Iris pigment epithelial cell (primary cell): ENCODE data around the gene RASA4.
"Not testable (repeated sequence)": the region's sequence is repeated elsewhere in the genome, so short reads cannot be mapped to it uniquely, and the experiment has no call there.

Source experiments
- DNase-seq: peaks from one replicate; pipeline ENCODE4 v3.0.0-alpha.2; 2011; ENCODE audit warnings: low read depth

RASA4 gene

GRCh38 chr7:102604431-102605145 is 12.0 kb downstream of the RASA4 start:
- not testable (repeated sequence) for DNase-seq

GRCh38 chr7:102602317-102602716 is 14.2 kb downstream of the RASA4 start:
- not testable (repeated sequence) for DNase-seq

- DNase-seq = not testable (repeated sequence)
Observed at GRCh38 chr7:102599699-102600098, 16.9 kb downstream of the RASA4 start.

GRCh38 chr7:102596036-102596435 is 20.5 kb downstream of the RASA4 start:
- not testable (repeated sequence) for DNase-seq

- not testable (repeated sequence) for DNase-seq
Observed at GRCh38 chr7:102593637-102594334, 22.8 kb downstream of the RASA4 start.

- DNase-seq = not testable (repeated sequence)
Observed at GRCh38 chr7:102592477-102593019, 24.0 kb downstream of the RASA4 start.

- not testable (repeated sequence) for DNase-seq
Observed at GRCh38 chr7:102589857-102590256, 26.7 kb downstream of the RASA4 start.

GRCh38 chr7:102583495-102583894 is 33.1 kb downstream of the RASA4 start:
- DNase-seq = not testable (repeated sequence)

- DNase-seq = not testable (repeated sequence)
Observed at GRCh38 chr7:102581722-102582121, 34.8 kb downstream of the RASA4 start.

- not testable (repeated sequence) for DNase-seq
Observed at GRCh38 chr7:102578486-102578885, 38.1 kb downstream of the RASA4 start.

GRCh38 chr7:102577315-102578240 is 39.0 kb downstream of the RASA4 start:
- DNase-seq = not testable (repeated sequence)

- DNase-seq = not testable (repeated sequence)
Observed at GRCh38 chr7:102576363-102576762, 40.2 kb downstream of the RASA4 start.

GRCh38 chr7:102574607-102575006 is 41.9 kb downstream of the RASA4 start:
- DNase-seq = not testable (repeated sequence)

- DNase-seq = peak; percentile 88
Observed at GRCh38 chr7:102572261-102573239, 44.0 kb downstream of the RASA4 start, which contains the start of gene POLR2J3. Gene POLR2J3, minus strand, starts transcription at chr7:102572583. Its CDS starts 62 bp downstream, at chr7:102572521.

- DNase-seq = not testable (repeated sequence)
Observed at GRCh38 chr7:102568620-102569019, 47.9 kb downstream of the RASA4 start.

GRCh38 chr7:102550808-102551422 is 65.6 kb downstream of the RASA4 start, which contains the start of gene SPDYE2:
Gene SPDYE2, plus strand, starts transcription at chr7:102551226. Its CDS starts 2,030 bp downstream, at chr7:102553256.
- DNase-seq = not testable (repeated sequence)

- DNase-seq = not testable (repeated sequence)
Observed at GRCh38 chr7:102546353-102546752, 70.2 kb downstream of the RASA4 start.

- not testable (repeated sequence) for DNase-seq
Observed at GRCh38 chr7:102545288-102545687, 71.3 kb downstream of the RASA4 start.

GRCh38 chr7:102544372-102544771 is 72.2 kb downstream of the RASA4 start:
- not testable (repeated sequence) for DNase-seq

- DNase-seq = not testable (repeated sequence)
Observed at GRCh38 chr7:102543596-102543995, 73.0 kb downstream of the RASA4 start, which contains the start of gene UPK3BL2. Gene UPK3BL2, minus strand, starts transcription at chr7:102543696. Its CDS starts 60 bp downstream, at chr7:102543636.
